SU-DHL-6 (cell line): ENCODE data around the gene KIAA1586.
"Not testable (repeated sequence)": the region's sequence is repeated elsewhere in the genome, so short reads cannot be mapped to it uniquely, and the experiment has no call there.

Source experiments
- H2AFZ ChIP-seq: fragments of 200-600 bp; sonication (generic); 2 replicates; pipeline ENCODE4 v1.6.1; 2014; ENCODE audit warnings: low read depth, mild to moderate bottlenecking, moderate library complexity, mixed read lengths, antibody characterized with exemption, low read length; ENCODE audit not compliant: severe bottlenecking
- H3F3A ChIP-seq: fragments of 200-600 bp; shearing (Covaris generic); 2 replicates; pipeline ENCODE4 v1.6.0; 2016; ENCODE audit warnings: antibody characterized with exemption, mild to moderate bottlenecking; ENCODE audit not compliant: insufficient read depth
- H3K27ac ChIP-seq: fragments of 200-600 bp; sonication (generic); 2 replicates; pipeline ENCODE4 v1.5.1; 2016; ENCODE audit warnings: low read depth, mild to moderate bottlenecking, low read length, moderate library complexity, mixed read lengths
- H3K27me3 ChIP-seq: fragments of 200-600 bp; sonication (generic), shearing (Covaris generic); 2 replicates; pipeline ENCODE4 v1.6.0; 2014; ENCODE audit warnings: mild to moderate bottlenecking, low read length
- H3K36me3 ChIP-seq: fragments of 200-600 bp; sonication (generic); 2 replicates; pipeline ENCODE4 v1.6.1; 2014; ENCODE audit warnings: mild to moderate bottlenecking, low read length, mixed read lengths
- H3K4me2 ChIP-seq: fragments of 300-600, 200-600 bp; shearing (Covaris generic), sonication (generic); 2 replicates; pipeline ENCODE4 v1.6.0; 2014; ENCODE audit warnings: low read length, low read depth, mild to moderate bottlenecking; ENCODE audit not compliant: poor library complexity, severe bottlenecking
- H3K4me3 ChIP-seq: fragments of 200-600 bp; sonication (generic); 2 replicates; pipeline ENCODE4 v1.5.1; 2014; ENCODE audit warnings: antibody characterized with exemption, low read length, mild to moderate bottlenecking, mixed read lengths; ENCODE audit not compliant: insufficient read depth, poor library complexity, severe bottlenecking
- H3K79me2 ChIP-seq: fragments of 200-600 bp; sonication (generic); 2 replicates; pipeline ENCODE4 v1.6.1; 2014; ENCODE audit warnings: mild to moderate bottlenecking, low read length, moderate library complexity; ENCODE audit not compliant: insufficient read depth
- H3K9ac ChIP-seq: fragments of 200-600 bp; sonication (generic); 2 replicates; pipeline ENCODE4 v1.7.0; 2014; ENCODE audit warnings: mild to moderate bottlenecking, low read length
- H3K9me2 ChIP-seq: fragments of 200-600 bp; sonication (generic); replicated peaks from 2 replicates; pipeline ENCODE4 v1.6.1; 2014; ENCODE audit warnings: low read length; ENCODE audit not compliant: insufficient read depth
- H3K9me3 ChIP-seq: fragments of 200-600 bp; sonication (generic); 2 replicates; pipeline ENCODE4 v1.6.1; 2014; ENCODE audit warnings: low read length, mixed read lengths; ENCODE audit not compliant: insufficient read depth
- H4K20me1 ChIP-seq: fragments of 200-600 bp; sonication (generic); 2 replicates; pipeline ENCODE4 v1.6.1; 2014; ENCODE audit warnings: low read depth, mild to moderate bottlenecking, antibody characterized with exemption, low read length, moderate library complexity, mixed read lengths
- CTCF ChIP-seq: fragments of 200-600 bp; sonication (generic); IDR thresholded peaks from one replicate; pipeline ENCODE4 v1.5.1; 2017; ENCODE audit warnings: antibody characterized with exemption, mild to moderate bottlenecking, low read length, moderate library complexity; ENCODE audit not compliant: insufficient read depth, poor library complexity, severe bottlenecking
- EZH2phosphoT487 ChIP-seq: fragments of 200-600 bp; sonication (generic), shearing (Covaris generic); conservative IDR thresholded peaks from 2 replicates; pipeline ENCODE4 v1.6.1; 2018; ENCODE audit warnings: mild to moderate bottlenecking, antibody characterized with exemption, low read length, moderate library complexity, mixed read lengths

The KIAA1586 gene

DNA sequence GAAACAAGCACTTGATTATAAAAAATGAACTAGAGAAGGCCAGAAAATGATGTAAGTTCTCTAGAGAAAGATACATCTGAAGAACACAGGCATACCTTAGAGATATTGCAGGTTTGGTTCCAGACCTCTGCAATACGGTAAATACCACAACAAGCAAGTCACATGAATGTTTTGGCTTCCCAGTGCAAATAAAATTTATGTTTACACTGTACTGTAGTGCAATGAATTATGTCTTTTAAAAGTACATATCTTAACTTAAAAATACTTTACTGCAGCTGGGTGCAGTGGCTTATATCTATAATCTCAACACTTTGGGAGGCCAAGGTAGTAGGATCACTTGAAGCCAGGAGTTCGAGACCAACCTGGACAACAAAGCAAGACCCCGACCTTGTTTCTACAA lies 10.9 kb upstream of the KIAA1586 start:
- Histone ChIP-seq H3F3A (no peaks in the 10 kb centered on the region), H2AFZ (no peak overlapping the region), H3K79me2 (no peaks in the 10 kb centered on the region), H3K9ac (no peak overlapping the region), H4K20me1 (no peaks in the 10 kb centered on the region), H3K4me3 (no peak overlapping the region), H3K27me3 (no peaks in the 10 kb centered on the region), H3K36me3 (no peaks in the 10 kb centered on the region), H3K4me2 (no peak overlapping the region), H3K9me2 (no peaks in the 10 kb centered on the region), H3K27ac (no peak overlapping the region), H3K9me3 (no peaks in the 10 kb centered on the region)
- TF ChIP-seq EZH2phosphoT487 (no peak), CTCF (no peak)

GRCh38 chr6:57038906-57039305 lies 7.6 kb upstream of the KIAA1586 start:
- Histone ChIP-seq H2AFZ (no peak overlapping the region), H3F3A (no peaks in the 10 kb centered on the region), H4K20me1 (no peaks in the 10 kb centered on the region), H3K9ac (no peak overlapping the region), H3K9me2 (no peaks in the 10 kb centered on the region), H3K9me3 (no peaks in the 10 kb centered on the region), H3K27ac (no peak overlapping the region), H3K36me3 (no peaks in the 10 kb centered on the region), H3K4me2 (no peak overlapping the region), H3K27me3 (no peaks in the 10 kb centered on the region), H3K4me3 (no peak overlapping the region), H3K79me2 (no peaks in the 10 kb centered on the region)
- TF ChIP-seq CTCF (no peak), EZH2phosphoT487 (no peak)

- no peaks in the 10 kb centered on the region for H3K9me3 ChIP-seq
- no peak overlapping the region for H3K9ac ChIP-seq
- no peak overlapping the region for H2AFZ ChIP-seq
- H4K20me1 ChIP-seq, result no peaks in the 10 kb centered on the region
- TF ChIP-seq CTCF (no peak), EZH2phosphoT487 (no peak)
- H3K79me2 ChIP-seq, result no peaks in the 10 kb centered on the region
- H3K27me3 ChIP-seq, result no peaks in the 10 kb centered on the region
- H3K9me2 ChIP-seq, result no peaks in the 10 kb centered on the region
- H3K4me2 ChIP-seq, result no peak overlapping the region
- no peak overlapping the region for H3K27ac ChIP-seq
- no peak overlapping the region for H3K4me3 ChIP-seq
- no peaks in the 10 kb centered on the region for H3K36me3 ChIP-seq
- H3F3A ChIP-seq, result 0 out of 2 replicates have a peak, but pooled peaks cover under 1% of the 10 kb centered on the region
Measured at GRCh38 chr6:57040011-57040410, 6.5 kb upstream of the KIAA1586 start.

DNA sequence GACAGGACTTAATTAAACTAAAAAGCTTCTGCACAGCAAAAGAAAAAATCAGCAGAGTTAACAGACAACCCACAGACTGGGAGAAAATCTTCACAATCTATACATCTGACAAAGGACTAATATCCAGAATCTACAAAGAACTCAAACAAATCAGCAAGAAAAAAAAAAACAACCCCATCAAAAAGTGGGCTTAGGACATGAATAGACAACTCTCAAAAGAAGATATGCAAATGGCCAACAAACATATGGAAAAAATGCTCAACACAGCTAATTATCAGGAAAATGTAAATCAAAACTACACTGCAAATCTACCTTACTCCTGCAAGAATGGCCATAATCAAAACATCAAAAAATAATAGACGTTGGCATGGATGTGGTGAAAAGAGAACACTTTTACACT lies 2.4 kb upstream of the KIAA1586 start:
- not testable (repeated sequence) for H4K20me1 ChIP-seq, H2AFZ ChIP-seq, H3K4me2 ChIP-seq, H3K9me2 ChIP-seq, H3K36me3 ChIP-seq, H3K4me3 ChIP-seq, H3K9me3 ChIP-seq, H3K27me3 ChIP-seq, H3K27ac ChIP-seq, H3K9ac ChIP-seq
- Histone ChIP-seq H3F3A (peaks cover 14% of the 10 kb centered on the region; the same call in 1 of the 2 replicates), H3K79me2 (peaks cover 14% of the 10 kb centered on the region)
